ENCODE data around the gene DNAJC5. TPM values are rescaled to one million over a fixed set of nuclear protein-coding genes. Genes with fewer than 3 reads are reported as not detected.

DNAJC5 gene
- total and polyA plus RNA-seq, 8 donors, result 20.1 to 31.5 (median 27.8) TPM

DNA sequence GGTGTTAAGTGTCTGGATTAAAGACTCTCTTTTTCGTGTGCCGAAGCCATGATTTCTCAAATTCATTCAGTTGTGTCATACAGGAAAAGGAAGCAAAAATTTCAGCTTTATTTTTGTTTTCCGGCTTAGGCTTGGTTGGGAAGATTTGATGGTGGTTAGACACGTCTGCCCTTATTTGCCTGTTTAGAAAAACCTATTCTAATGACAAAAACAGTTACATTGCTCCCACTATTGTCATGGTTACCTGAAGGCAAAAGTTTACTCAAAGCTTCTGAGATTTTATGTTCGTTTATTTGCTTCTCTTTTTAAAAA lies 982 bp downstream of the DNAJC5 start:
- FAIRE-seq (no peak), ATAC-seq (no peak), DNase-seq (no peak)
- TF ChIP-seq, protein P1, sequence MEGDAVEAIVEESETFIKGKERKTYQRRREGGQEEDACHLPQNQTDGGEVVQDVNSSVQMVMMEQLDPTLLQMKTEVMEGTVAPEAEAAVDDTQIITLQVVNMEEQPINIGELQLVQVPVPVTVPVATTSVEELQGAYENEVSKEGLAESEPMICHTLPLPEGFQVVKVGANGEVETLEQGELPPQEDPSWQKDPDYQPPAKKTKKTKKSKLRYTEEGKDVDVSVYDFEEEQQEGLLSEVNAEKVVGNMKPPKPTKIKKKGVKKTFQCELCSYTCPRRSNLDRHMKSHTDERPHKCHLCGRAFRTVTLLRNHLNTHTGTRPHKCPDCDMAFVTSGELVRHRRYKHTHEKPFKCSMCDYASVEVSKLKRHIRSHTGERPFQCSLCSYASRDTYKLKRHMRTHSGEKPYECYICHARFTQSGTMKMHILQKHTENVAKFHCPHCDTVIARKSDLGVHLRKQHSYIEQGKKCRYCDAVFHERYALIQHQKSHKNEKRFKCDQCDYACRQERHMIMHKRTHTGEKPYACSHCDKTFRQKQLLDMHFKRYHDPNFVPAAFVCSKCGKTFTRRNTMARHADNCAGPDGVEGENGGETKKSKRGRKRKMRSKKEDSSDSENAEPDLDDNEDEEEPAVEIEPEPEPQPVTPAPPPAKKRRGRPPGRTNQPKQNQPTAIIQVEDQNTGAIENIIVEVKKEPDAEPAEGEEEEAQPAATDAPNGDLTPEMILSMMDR (IDR thresholded peaks at IDR 0.05), result no peak
- WGBS, 2 donors, result 0% methylated on average over 5 of the region's 5 CpGs
- intact Hi-C loops (cut with DNase I), result no loop called here
- Histone ChIP-seq H3K27me3 (no peaks in the 10 kb centered on the region), H3K9me3 (no peaks in the 10 kb centered on the region), H3K4me1 (peaks cover 20 to 29% (median 20%) of the 10 kb centered on the region in 3 donors), H3K36me3 (peaks cover 0 to 5% (median 0%) of the 10 kb centered on the region in 3 donors), H3K27ac (peak overlapping the region; percentile 77 to 90 (median 85)), H3K4me3 (peak overlapping the region; percentile 37 to 64 (median 56))

DNA sequence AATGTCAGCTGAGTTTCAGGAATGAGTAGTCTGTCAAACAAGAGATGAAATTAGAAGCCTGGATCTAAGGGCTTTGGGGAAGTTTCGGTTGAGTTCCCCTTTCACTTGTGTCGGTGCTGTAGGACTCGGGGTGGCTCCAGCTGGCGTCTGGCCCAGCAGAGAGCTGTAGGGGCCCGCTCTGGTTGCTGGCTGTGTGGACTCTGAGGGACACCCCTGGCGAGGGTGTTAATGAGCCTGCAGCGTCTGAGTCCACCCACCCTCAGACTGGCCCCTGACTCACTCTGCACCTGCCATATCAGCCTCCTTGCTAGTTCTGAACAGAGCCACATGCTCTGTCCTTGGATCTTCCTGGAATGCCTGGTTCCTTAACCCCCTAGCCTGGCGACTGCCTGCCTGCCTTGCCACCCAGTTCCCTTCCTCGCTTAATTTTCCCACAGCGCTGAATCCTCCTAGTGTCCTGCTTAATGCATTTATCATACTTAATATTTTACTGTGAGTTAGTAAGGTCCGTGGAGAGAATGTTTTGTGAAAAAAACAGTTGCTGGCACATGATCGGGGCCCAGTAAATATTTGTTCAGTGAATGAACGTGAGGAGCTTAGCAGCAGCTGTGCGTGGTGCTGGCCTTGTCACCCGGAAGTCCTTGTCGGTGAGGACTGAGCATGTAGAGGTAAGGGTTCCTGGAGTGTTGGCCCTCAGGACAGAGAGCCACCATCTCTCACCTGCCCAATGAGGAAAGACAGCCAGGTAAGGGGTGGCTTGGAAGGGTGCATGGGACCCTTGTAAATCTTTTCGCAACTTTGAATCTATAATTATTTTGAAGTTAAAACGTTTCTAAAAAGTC lies 1.6 kb downstream of the DNAJC5 start:
- TF ChIP-seq, protein P1 (IDR thresholded peaks at IDR 0.05), result no peak
- no peak for FAIRE-seq
- intact Hi-C loops (cut with DNase I), result no loop called here
- Histone ChIP-seq H3K36me3 (no peaks in the 10 kb centered on the region), H3K4me3 (peak overlapping the region; percentile 37 to 64 (median 56)), H3K9me3 (no peaks in the 10 kb centered on the region), H3K4me1 (peaks cover 20 to 31% (median 20%) of the 10 kb centered on the region in 3 donors), H3K27ac (peak overlapping the region; percentile 77 to 90 (median 85)), H3K27me3 (no peaks in the 10 kb centered on the region)
- ATAC-seq, result peak; percentile 64 to 76 (median 66)
- 3% methylated on average over 18 of the region's 18 CpGs for WGBS, 2 donors
- DNase-seq, result peak in 5 of 6 donors; percentile 72 to 79 (median 77)

DNA sequence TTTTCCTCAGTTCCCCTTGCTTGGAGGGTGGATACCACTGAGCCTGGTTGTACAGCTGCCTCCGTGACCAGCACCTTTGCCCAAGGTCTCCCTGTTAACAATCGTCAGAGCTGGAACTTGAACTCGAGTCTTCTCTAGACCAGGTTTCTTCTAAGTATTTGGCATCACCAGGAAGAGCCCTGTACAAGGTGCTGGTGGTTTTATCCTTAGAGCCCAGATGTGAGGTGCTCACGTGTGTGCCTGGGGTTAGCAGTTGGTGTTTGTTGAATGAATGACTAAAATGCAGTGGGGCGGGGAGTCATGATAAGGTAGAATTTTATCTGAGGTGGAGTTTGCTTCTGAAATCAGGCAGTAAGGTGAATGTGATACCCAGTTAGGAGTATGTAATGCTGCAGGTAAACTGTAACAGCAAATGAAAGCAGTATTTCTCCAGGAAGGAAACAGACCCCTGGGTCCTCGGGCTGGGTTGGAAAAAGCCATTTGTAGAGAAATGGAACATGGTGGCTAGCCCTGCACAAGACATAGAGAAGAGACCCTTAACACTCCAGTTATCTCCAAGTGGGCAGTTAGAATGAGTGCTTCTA lies 3.1 kb downstream of the DNAJC5 start:
- Histone ChIP-seq H3K4me1 (peaks cover 20 to 31% (median 20%) of the 10 kb centered on the region in 3 donors), H3K9me3 (no peaks in the 10 kb centered on the region), H3K4me3 (no peak overlapping the region), H3K27ac (peak overlapping the region in 1 of 4 donors; percentile 90), H3K27me3 (no peaks in the 10 kb centered on the region), H3K36me3 (no peaks in the 10 kb centered on the region)
- TF ChIP-seq, protein P1 (IDR thresholded peaks at IDR 0.05), result no peak
- WGBS, 2 donors, result 47 to 49% methylated on average over 6 of the region's 6 CpGs
- DNase-seq (no peak), ATAC-seq (no peak), FAIRE-seq (no peak)
- intact Hi-C loops (cut with DNase I), result no loop called here

DNA sequence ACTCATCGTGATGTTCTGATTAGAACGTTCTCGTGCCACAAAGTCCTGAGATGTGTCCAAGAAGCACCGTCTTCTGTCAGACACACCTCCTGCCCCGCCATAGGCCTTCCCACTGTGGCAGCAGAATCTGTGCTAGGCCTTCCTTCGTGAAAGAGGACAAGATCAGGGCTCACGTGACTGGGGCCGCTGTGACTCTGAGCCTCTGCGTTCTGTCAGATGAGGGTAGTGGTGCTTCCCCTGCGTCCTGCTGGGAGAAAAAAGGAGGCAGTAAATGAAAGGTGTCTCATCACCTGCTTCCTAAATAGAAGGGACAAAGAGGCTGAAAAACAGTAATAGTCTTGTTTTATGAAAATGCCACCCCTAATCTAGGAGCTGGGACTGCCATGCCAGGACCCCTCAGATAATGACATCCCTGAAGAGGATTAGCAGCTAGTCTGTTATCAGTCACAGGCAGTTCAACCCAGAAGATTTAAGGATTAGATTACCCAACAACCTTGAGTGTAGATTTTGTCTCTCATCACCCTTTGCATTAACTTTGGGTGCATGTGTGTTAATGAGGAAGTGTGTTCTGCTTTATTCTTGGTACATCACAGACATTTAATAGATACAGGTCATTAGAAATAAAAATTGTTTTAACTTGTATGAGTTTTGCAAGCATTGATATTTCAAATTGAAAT lies 4.1 kb downstream of the DNAJC5 start:
- intact Hi-C loops (cut with DNase I), result no loop called here
- no peaks in the 10 kb centered on the region for H3K9me3 ChIP-seq
- TF ChIP-seq, protein P1 (IDR thresholded peaks at IDR 0.05), result no peak
- WGBS, 2 donors, result 76 to 79% methylated on average over 10 of the region's 10 CpGs
- no peak overlapping the region for H3K4me3 ChIP-seq
- no peak for ATAC-seq
- no peak for FAIRE-seq
- H3K27ac ChIP-seq, result no peak overlapping the region
- no peaks in the 10 kb centered on the region for H3K27me3 ChIP-seq
- H3K36me3 ChIP-seq, result no peaks in the 10 kb centered on the region
- peaks cover 20 to 31% (median 20%) of the 10 kb centered on the region in 3 donors for H3K4me1 ChIP-seq
- peak in 1 of 6 donors; percentile 28 for DNase-seq
